NCI-H128 (cell line): ENCODE measurements around the gene TPGS2.
"Not testable (repeated sequence)": the region's sequence is repeated elsewhere in the genome, so short reads cannot be mapped to it uniquely, and the experiment has no call there.

Experiments
- DNase-seq: peaks from one replicate; lab custom pipeline; 2025; ENCODE audit not compliant: unreplicated experiment; lab: John Stamatoyannopoulos, UW

Gene TPGS2

DNA sequence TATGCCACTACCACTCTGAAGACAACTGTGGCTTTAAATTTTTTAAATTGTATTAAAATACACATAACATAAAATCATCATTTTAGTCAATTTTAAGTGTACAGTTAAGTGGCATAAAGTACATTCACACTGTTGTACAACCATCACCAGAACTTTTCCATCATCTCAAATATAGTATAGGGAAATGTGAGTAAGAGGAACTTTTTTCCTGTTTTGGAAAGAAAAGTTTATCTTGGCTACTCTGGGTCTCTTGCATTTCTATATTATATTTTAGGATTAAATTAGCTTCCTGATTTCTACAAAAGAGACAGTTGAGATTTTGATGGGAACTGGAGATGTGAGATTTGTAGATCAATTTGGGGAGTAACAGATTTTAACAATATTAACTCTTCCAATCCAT is 3.3 kb downstream of the TPGS2 start:
- no peak for DNase-seq

- no peak for DNase-seq
These were observed 7.1 kb downstream of the TPGS2 start for GRCh38 chr18:36821681-36822080.

DNA sequence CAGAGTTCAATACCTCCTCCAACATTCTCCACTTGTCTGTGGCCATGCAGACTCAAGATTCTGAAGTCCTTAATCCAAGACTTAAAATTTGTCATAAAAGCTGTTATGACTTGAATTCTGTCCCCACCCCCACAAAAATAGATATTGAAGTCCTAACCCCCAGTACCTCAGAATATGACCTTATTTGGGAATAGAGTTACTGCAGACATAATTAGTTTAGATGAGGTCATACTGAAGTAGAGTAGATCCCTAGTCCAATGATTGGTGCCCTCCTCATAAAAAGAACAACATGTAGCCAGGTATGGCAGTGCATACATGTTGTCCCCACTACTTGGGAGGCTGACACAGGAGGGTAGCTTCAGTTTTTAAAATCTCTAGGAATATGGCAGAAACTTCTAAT is 9.2 kb downstream of the TPGS2 start:
- DNase-seq = no peak

GRCh38 chr18:36818652-36819051 is 10.2 kb downstream of the TPGS2 start:
- DNase-seq = no peak

- no peak for DNase-seq
These were observed 11.8 kb downstream of the TPGS2 start for GRCh38 chr18:36817039-36817438.

- DNase-seq = not testable (repeated sequence)
These were observed 12.7 kb downstream of the TPGS2 start for GRCh38 chr18:36816096-36816495.

DNA sequence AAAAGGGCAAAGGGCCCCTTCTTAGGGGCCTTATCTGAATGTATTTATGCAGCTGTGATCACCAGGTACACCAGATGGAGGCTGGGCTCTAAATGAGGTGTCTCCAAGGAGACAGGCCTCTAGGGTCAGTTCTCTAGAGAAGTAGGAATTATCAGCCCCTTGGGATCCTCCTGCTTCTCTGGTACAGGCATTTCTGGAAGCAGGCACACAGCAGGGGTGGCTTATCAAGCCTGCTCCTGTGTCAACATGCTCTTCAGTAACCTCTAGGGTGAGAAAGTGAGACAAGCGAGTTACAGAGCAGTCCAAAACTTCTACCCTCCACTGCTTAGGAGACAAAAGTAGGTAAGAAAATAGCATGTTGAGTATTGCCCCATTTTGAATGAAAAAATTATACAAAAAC is 13.8 kb downstream of the TPGS2 start:
- no peak for DNase-seq

- no peak for DNase-seq
These were observed 15.0 kb downstream of the TPGS2 start for GRCh38 chr18:36813824-36814223.

GRCh38 chr18:36813101-36813775 is 15.6 kb downstream of the TPGS2 start:
- no peak for DNase-seq

- no peak for DNase-seq
These were observed 16.1 kb downstream of the TPGS2 start for GRCh38 chr18:36812678-36813077.

- no peak for DNase-seq
These were observed 16.8 kb downstream of the TPGS2 start for GRCh38 chr18:36811955-36812354.

DNA sequence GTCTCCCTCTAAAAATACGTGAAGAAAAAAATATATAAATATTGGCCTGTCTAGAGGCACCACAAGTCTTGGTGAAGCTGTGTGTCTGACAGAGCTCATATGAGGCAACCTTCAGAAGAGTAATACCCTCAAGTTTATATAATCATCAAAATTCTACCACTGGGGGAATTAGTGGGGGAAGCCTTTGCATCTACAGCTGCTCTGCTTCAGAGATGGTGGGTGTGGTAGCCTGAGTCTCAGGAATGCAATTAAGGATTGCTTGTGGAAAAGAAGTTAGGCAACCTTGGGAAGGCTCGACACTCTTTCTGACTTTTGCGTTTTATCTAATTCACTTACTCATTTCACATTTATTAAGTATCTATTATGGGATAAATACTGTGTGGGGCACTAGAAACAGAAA is 17.4 kb downstream of the TPGS2 start:
- no peak for DNase-seq

DNA sequence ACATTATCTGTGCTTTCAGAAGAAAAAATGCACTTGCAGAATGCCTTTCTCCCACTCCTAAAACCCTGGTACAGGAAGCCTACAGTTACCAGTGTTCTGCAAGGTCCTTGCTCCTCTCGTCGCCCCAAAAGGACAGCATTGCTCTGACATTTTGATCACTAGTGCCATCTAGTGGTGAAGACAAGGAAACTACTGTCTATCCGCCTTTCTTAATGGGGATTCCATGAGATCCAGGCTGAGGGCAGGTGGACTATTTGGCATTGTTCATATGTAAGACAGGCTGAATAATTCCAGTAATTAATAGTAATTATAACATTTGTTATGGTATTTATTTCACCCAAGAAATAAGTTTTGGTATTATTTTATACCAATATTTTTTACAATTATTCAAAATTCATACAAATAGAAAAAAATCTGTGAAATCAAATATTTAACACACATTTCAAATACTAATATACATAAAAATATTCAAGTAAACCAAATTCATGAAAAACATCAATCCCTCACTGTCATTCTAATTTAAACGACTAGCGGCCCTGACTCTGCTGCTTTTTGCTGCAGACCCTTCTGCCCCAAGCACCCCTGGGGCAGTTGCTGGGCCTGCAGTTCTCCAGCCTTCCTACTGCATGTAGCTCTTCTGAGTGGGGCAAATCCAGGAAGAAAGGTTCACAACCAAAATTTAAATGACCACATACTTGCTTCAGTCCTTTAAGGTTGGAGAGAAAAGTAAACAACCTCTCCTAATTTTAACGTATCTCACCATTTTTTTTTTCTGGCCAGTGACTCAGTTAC is 19.0 kb downstream of the TPGS2 start:
- DNase-seq = peak; percentile 69

GRCh38 chr18:36808681-36809080 is 20.1 kb downstream of the TPGS2 start:
- no peak for DNase-seq

GRCh38 chr18:36805105-36805504 is 23.7 kb downstream of the TPGS2 start:
- no peak for DNase-seq

DNA sequence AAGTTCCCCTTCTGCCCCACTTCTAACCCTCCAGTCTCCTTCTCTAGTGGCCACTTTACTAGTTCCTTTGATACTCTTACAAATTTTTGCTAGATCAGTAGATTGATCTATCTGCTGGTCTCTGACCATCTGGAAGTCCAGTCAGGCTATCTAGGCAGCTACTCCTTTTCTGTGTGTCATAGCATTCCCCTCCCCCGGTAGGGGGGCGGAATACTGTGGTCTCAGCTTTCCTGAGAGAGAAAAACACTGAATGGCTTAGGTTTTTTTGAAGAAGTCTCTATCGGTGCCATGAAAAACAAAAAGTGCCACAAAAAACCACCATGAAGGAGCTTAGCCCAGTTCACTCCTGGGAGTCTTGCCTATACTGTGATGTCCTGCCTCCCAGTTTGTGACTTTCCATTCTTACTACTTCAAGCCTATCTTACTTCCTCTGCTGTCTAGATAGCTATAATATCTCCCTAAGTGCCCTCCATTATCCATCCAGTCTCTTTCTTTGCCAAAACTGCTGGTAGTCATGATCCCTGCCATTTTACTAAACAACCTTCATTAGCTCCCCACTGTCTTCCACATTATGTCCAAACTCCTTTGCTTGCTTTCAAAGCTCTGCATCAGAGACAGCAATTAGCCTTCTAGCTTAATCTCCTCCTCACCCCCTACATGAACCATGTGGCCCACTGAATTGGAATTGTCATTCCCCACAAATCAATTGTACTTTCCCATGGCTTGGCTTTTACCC is 29.9 kb downstream of the TPGS2 start:
- DNase-seq = no peak

DNA sequence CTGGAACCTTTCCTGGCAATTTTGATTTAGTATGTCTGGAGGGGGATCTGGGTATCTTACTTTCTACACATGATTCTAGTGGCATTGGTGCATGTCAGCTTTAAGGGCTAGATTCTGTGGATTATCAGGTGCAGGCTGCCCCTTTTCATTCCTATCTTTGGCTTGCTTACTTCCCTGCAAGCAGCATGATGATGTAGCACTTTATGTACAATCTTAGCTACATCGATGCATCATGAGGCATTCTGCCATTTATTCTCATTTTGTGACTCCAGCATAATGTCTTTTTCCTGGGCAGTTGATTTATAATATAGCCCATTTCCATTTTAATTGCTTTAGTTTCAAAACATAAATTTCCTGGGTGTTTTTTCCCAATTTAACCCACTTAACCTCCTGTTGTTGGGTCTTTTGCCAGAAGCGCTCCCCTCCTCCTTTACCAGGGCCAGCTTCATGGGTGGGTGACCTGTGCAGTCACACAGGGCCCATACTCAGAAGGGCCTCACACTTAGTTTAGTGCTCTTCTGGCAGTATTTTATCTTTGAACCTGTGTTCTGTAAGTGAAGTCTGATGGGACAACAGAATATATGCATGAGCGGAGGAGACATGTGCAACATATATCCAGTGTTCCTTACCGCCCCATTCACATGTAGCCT is 36.0 kb downstream of the TPGS2 start:
- no peak for DNase-seq

DNA sequence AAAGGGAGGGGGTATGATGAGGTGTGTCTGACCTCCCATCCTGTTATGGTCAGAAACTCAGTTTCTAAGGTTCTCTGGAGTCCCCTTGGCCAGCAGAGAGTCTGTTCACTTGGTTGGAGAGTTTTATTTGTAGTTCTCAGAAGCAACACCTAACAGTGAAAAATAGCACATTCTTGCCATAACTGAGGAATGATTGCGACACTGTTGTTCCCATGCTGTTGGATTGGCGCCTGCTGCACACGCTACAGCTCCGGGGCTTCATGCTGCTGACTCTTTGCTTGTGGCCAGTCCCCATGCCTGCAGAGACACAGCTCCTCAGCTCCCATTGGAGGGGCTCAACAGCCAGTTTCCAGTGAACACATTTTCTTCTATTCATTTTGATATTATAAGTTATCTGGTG is 42.1 kb downstream of the TPGS2 start:
- DNase-seq = no peak

GRCh38 chr18:36783792-36784191 is 45.0 kb downstream of the TPGS2 start:
- DNase-seq = no peak

- no peak for DNase-seq
These were observed 46.1 kb downstream of the TPGS2 start for GRCh38 chr18:36782710-36783109.

DNA sequence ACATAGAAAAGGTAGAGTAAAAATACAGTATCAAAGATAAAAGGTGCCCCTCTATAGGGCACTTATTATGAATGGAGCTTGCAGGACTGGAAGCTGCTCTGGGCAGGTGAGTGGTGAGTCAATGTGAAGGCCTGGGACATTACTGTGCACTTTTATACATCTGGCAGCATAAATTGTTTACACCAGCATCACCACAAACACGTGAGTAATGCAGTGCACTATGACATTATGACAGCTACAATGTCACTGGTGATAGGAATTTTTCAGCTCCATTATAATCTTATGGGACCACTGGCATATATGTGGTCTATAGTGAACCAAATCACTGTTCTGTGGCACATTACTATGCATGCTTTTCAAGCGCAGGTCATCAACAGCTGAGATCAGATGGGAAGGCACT is 48.1 kb downstream of the TPGS2 start:
- DNase-seq = no peak

- no peak for DNase-seq
These were observed 51.2 kb downstream of the TPGS2 start for GRCh38 chr18:36777566-36777965.
